ENCODE data around the gene RENBP.

Gene RENBP

DNA sequence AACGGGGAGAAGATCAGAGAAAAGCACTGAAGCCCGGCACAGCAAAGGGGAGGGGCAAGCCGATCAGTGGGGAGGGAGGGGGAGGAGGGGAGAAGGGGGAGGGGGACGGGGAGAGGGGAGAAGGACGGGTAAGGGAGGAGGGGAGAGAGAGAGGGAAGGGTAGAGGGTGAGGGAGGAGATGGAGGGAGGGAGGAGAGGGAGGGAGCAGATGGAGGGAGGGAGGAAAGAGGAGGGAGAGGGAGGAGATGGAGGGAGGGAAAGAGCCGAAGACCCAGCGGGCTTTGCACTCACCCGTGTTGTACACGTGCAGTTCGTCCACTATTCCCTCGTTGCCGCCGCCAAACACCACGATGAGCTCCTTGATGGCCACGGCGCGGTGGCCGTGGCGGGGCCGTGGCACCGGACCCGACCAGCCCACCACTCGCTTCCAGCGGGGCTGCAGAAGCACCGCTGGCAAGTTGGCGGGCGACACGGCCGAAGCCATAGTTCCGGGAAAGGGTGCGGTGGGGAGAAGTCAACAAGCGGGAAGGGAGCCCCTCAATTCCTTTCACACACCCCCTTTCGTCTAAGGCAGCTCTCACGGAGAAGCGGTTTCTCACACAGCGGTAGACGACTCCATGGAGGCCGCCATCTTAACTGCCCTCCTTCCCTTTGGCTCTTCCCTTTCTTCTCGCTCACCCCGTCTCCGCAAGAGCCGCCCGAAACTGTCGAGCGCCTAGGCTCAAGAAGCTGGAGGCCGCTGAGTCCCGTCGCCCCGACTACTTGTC, 26.1 kb upstream of the RENBP start:
- no peak for DNase-seq (ENCODE audit: low spot score)

DNA sequence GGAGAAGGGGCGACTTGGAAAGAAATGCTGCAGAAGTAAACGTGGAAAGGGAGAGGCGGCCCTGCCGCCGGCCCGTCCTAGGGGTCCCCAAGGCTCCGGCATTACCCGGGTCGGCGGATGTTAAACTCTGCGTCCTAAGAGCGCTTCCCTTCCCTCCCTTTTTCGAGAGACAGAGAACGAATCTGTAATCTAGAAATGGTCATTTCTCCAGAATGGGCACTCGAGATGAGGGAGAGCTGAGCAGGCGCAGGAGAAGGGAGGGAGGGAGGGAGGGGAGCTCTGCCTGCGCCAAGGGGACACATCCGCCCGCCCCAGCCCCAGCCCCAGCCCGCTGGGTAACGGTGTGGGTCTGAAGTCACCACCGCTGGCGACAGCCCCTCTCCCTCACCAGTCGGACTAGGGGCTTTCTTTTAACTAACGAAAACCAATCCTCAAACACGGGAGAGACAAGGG, 25.5 kb upstream of the RENBP start:
- DNase-seq (ENCODE audit: low spot score): no peak

DNA sequence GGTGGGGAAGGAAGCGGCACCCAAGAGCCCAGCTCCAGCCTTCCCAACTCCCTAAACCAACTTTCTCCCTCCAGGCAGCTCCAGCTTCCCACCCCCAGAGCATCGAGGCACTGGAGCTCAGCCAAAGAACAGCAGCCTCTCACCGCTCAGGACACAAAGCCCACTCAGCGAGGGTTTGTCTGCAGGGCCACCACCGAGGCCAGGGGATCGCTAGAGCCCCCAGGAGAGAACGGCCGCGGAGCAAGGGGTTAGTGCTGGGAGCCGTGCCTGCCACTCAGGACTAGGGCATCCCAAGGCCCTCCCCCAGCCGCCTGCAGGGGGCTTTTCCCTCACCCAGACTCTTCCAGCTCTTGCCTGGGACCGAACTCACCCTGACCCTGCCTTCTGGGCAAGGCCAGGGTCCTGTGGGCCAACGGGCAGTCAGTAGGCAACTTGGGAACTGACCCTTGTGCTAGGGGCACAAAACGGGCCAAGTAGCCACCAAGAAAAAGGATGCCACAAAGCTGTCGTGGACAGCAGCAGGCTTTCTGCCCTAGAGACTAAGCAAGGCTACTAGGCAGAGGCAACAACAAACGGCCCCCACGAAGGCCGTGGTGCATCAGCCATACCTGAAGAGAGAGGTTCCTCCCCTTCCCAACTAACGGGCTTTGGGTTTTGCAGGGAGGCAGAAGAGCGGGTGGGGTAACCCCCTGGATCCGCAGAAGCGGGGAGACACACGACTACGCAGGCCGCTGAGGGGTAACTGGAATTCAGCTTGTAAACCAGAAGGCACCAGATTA, 24.9 kb upstream of the RENBP start:
- no peak for DNase-seq (ENCODE audit: low spot score)

DNA sequence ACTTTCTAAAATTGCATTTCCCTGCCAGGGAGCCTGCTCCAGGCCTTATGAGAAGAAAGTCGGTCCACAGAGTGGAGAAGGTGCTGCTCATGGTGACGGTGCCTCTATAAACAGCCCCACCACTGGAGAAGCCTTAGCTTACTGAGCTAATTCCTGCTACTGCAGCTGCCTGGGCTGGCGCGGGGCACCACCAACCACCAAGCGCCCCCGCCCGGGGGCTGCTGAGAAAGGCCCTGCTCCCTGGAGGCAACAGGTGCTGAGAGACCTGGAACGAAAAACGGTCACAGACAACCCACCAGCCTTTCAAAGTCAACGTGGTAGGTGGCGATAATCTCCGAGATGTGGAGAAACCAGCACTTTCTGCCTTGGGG, 24.3 kb upstream of the RENBP start:
- no peak for DNase-seq (ENCODE audit: low spot score)

GRCh38 chrX:153968255-153968654, 23.8 kb upstream of the RENBP start:
- no peak for DNase-seq (ENCODE audit: low spot score)

GRCh38 chrX:153967536-153968224, 23.2 kb upstream of the RENBP start:
- DNase-seq (ENCODE audit: low spot score): no peak

GRCh38 chrX:153966841-153967535, 22.5 kb upstream of the RENBP start:
- DNase-seq (ENCODE audit: low spot score): no peak

DNA sequence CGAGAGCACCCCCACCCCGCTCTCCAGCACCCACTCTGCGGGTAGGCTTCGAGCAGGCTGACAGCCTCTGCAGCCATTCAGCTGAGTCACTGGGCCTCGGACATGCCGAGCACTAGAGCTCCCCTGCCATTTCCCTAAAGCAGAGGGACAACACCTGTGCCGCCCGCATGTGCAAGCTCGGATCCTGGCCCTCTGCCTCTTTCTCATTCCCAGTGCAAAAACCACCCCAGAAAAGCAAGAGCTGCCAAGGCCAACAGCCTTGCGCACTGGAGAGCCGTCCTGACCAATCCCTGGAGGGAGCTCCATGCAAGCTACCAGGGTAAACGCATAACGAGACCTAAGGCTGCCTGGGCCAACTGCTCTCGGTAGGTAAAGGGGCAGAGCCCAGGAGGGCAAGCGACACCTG, 21.8 kb upstream of the RENBP start:
- no peak for DNase-seq (ENCODE audit: low spot score)

- no peak for DNase-seq (ENCODE audit: low spot score)
These were observed 21.0 kb upstream of the RENBP start for GRCh38 chrX:153965406-153965805.

- DNase-seq (ENCODE audit: low spot score): no peak
These were observed 19.7 kb upstream of the RENBP start for GRCh38 chrX:153964105-153964504.

GRCh38 chrX:153963546-153963945, 19.1 kb upstream of the RENBP start:
- DNase-seq (ENCODE audit: low spot score): no peak

DNA sequence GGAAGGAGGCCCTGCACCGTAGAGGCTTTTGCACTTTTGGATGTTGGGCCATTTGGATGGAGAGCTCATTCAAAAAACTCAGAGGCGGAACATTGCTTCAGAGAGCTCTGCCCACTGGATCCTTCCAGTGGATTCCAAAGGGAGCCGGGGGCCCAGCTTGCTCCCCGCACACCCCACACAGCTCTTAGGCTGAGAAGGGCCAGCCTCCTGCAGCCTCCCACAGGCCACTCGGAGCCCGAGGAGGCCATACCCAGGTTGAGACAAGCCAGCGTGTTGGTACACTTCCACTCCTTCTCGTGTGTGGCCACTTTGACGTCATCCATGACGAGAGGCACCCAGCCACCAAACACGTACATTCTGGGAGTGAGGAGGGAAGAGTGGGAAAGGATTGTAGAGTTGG, 16.8 kb upstream of the RENBP start:
- DNase-seq (ENCODE audit: low spot score): no peak

GRCh38 chrX:153960786-153961185, 16.3 kb upstream of the RENBP start:
- no peak for DNase-seq (ENCODE audit: low spot score)

- no peak for DNase-seq (ENCODE audit: low spot score)
These were observed 15.6 kb upstream of the RENBP start for GRCh38 chrX:153960077-153960476.

DNA sequence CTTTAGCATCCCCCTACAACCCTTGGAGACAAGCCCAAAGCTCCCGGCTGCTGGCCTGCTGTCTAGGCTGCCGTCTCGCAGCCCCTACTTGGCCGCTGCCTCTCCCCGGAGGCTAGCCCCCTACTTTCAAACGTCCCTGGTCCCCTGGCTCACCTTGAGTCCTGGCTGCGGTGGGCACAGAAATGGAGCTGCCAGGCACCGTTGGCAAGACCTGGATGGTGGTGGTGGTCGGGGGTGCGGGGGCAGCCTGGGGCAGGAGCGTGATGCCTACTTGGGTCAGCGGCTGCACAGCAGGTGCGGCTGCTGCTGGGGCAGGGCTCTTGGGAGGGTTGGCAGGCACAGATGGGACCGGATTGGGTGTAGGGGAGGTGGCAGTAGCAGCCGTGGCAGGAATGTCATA, 15.2 kb upstream of the RENBP start:
- no peak for DNase-seq (ENCODE audit: low spot score)

DNA sequence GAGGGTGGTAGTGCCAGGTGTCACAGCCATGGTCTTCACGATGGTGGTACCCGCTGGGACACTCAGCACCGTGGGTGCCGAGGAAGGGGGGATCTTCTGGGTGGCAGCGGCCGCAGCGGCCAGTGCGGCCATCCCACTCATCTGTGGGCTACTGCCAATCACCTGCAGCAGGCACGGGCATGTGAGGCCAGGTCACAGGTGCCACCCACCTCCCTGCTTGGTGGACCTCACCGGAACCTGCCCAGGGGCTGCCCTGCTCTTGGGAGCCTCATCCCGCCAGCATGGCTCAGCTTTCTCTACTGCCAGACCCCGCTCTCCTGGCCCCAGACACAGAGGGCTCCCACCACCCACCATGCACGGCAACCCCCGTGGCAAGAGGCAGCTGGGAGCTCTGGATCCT, 14.2 kb upstream of the RENBP start:
- DNase-seq (ENCODE audit: low spot score): no peak

GRCh38 chrX:153957224-153957623, 12.8 kb upstream of the RENBP start:
- DNase-seq (ENCODE audit: low spot score): no peak

GRCh38 chrX:153956044-153956907, 11.8 kb upstream of the RENBP start:
- DNase-seq (ENCODE audit: low spot score): no peak

DNA sequence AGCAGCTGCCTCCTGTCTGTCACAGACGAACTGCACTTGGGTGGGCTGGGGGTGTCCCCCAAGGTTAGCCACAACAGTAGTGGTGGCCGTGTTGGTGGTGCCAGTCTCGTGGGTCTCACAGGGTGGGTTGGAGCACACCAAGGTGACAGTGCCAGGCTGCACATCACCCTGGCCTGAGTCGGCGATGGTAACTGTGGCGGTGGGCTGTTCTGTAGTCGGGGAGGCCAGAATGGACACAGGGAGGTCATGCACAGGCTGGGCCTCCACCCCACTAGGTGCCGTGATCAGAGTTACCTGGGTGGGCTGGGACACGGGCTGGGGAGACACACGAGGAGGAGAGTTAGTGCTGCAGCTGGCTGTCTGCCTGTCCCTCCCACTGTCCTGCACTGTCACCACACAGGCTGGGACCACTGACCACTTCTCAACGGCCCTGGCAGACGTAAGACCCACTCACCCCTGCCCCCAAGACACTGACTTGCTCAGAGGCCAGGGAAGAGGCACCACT, 10.8 kb upstream of the RENBP start:
- no peak for DNase-seq (ENCODE audit: low spot score)

- DNase-seq (ENCODE audit: low spot score): no peak
These were observed 10.2 kb upstream of the RENBP start for GRCh38 chrX:153954558-153955227.

Measured in CD4-positive, alpha-beta T cell treated with Interleukin-15 for 4 hours (primary cell).